ENCODE data around the gene SYT11. TPM values are rescaled to one million over a fixed set of nuclear protein-coding genes. Genes with fewer than 3 reads are reported as not detected.

Gene SYT11
- total RNA-seq, 4 donors from 2014 or later: 0.87 to 5.3 (median 2.7) TPM

DNA sequence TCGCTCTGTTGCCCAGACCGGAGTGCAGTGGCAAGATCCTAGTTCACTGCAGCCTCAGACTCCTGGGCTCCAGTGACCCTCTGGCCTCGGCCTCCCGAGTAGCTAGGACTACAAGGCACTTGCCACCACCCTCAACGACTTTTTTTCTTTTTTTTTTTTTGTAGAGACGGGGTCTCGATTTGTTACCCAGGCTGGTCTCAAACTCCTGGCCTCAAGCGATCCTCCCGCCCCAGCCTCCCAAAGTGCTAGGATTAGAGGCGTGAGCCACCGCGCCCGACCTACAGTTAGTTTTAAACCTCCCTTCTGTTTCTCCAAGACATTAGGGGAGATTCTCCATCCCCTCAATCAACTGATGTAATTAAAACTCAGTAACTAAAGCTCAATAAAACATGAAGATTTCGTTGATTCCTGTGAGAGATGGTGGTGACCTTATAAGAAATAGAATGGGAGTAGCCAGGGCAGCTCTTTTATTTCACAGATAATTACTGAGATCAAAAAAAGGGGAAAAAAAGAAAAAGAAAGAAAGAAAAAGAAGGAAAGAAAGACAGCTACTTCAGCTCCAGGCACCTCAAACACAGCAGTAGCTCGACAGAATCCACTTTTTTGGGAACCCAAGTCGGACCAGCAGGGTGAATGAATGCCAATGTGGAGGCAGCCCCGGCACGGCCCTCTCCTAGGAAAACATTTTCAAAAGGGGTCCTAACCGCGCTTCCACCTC lies 3.0 kb upstream of the SYT11 start:
- peaks cover 9 to 45% (median 14%) of the 10 kb centered on the region in 3 donors for H3K4me1 ChIP-seq
- TF ChIP-seq POLR2A (IDR thresholded peaks at IDR 0.05): no peak
- TF ChIP-seq, protein P1, sequence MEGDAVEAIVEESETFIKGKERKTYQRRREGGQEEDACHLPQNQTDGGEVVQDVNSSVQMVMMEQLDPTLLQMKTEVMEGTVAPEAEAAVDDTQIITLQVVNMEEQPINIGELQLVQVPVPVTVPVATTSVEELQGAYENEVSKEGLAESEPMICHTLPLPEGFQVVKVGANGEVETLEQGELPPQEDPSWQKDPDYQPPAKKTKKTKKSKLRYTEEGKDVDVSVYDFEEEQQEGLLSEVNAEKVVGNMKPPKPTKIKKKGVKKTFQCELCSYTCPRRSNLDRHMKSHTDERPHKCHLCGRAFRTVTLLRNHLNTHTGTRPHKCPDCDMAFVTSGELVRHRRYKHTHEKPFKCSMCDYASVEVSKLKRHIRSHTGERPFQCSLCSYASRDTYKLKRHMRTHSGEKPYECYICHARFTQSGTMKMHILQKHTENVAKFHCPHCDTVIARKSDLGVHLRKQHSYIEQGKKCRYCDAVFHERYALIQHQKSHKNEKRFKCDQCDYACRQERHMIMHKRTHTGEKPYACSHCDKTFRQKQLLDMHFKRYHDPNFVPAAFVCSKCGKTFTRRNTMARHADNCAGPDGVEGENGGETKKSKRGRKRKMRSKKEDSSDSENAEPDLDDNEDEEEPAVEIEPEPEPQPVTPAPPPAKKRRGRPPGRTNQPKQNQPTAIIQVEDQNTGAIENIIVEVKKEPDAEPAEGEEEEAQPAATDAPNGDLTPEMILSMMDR (IDR thresholded peaks at IDR 0.05): no peak
- intact Hi-C loops (cut with DNase I): no loop called here
- no peaks in the 10 kb centered on the region for H3K9me3 ChIP-seq
- peak overlapping the region; percentile 87 to 93 (median 90) for H3K27ac ChIP-seq
- 50 to 54% methylated on average over 18 to 20 of the region's 20 CpGs for WGBS, 2 donors
- peaks cover 0 to 9% (median 0%) of the 10 kb centered on the region in 4 donors for H3K27me3 ChIP-seq
- DNase-seq: no peak
- H3K4me3 ChIP-seq: peak overlapping the region; percentile 67 to 86 (median 76)
- H3K36me3 ChIP-seq: peaks cover 0 to 41% (median 22%) of the 10 kb centered on the region in 3 donors

DNA sequence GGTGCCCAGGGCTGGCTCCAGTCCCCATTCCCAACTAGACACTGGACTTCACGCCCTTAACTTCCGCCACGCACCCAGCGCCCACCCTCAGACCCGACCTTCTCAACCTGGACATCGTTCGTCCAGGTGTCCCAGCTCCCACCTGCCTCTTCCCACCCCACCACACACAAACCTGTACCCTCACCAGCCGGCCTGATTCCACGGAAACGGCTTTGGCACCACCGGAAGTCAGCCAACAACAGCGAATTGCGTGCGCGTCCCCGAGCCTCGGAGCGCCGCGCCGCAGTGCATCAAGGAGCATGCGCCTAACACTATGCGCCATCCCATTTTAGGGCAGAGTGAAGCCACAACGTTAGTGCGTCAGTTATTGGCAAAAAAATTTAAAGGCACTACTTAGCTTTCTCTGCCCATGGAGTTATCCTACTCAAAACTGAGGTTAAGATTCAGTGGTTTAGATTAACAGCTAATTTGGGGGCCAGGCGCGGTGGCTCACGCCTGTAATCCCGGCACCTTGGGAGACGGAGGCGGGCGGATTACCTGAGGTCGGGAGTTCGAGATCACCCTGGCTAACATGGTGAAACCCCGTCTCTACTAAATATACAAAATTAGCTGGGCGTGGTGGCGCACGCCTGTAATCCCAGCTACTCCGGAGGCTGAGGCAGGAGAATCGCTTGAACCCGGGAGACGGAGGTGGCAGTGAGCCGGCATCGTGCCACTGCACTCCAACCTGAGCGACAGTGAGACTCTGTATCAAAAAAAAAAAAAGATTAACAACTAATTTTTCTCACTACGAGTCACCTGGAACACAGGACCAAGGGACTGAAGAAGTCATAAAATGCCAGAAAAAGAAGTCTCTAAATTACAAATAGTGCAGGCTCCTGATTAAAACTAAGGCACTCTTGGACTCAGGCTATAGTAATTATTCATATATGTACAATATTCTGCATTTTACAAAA lies 2.1 kb upstream of the SYT11 start, which contains the start of gene GON4L:
TSS of gene GON4L (minus strand) at position 240 of the 956 bp plus-strand sequence. CDS start 3,434 bp downstream, outside the sequence.
- Histone ChIP-seq H3K27me3 (peaks cover 0 to 9% (median 0%) of the 10 kb centered on the region in 4 donors), H3K4me1 (peaks cover 9 to 45% (median 14%) of the 10 kb centered on the region in 3 donors), H3K9me3 (no peaks in the 10 kb centered on the region), H3K27ac (peak within 1 kb of the TSS; percentile 87 to 93 (median 90)), H3K36me3 (peaks cover 0 to 33% (median 21%) of the 10 kb centered on the region in 3 donors), H3K4me3 (peak within 1 kb of the TSS; percentile 67 to 86 (median 76))
- peak; percentile 60 for DNase-seq
- WGBS, 2 donors: 21 to 23% methylated on average over 25 to 28 of the region's 46 CpGs
- intact Hi-C loops (cut with DNase I): no loop called here
- TF ChIP-seq, protein P1 (IDR thresholded peaks at IDR 0.05): peak in 1 of 6 experiments; percentile 29
- TF ChIP-seq POLR2A (IDR thresholded peaks at IDR 0.05): peak in 2 of 4 donors; percentile 24 to 45

DNA sequence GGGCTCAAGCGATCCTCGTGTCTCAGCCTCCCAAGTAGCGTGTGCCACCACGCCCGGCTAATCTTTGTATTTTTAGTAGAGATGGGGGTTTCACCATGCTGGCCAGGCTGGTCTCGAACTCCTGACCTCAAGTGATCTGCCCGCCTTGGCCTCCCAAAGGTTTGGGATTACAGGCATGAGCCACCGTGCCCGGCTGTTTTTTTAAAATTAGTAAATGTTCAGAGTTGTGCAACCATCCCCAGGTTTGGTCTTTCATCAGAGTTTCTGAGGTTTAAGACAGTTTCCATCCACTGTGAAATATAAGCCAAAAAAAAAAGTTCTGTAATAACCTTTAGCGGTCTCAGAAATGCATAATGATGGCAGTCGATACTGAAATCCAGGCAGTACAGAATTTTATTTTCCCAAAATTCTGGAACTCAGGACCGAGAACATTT lies 550 bp upstream of the SYT11 start:
- Histone ChIP-seq H3K36me3 (peaks cover 0 to 17% (median 10%) of the 10 kb centered on the region in 3 donors), H3K27ac (peak overlapping the region; percentile 74 to 92 (median 89)), H3K4me1 (peaks cover 9 to 45% (median 14%) of the 10 kb centered on the region in 3 donors), H3K27me3 (peaks cover 0 to 9% (median 0%) of the 10 kb centered on the region in 4 donors), H3K4me3 (peak overlapping the region; percentile 28 to 65 (median 49)), H3K9me3 (no peaks in the 10 kb centered on the region)
- WGBS, 2 donors: 43 to 52% methylated on average over 10 to 12 of the region's 12 CpGs
- intact Hi-C loops (cut with DNase I): no loop called here
- TF ChIP-seq POLR2A (IDR thresholded peaks at IDR 0.05): no peak
- TF ChIP-seq, protein P1 (IDR thresholded peaks at IDR 0.05): no peak
- DNase-seq: no peak

DNA sequence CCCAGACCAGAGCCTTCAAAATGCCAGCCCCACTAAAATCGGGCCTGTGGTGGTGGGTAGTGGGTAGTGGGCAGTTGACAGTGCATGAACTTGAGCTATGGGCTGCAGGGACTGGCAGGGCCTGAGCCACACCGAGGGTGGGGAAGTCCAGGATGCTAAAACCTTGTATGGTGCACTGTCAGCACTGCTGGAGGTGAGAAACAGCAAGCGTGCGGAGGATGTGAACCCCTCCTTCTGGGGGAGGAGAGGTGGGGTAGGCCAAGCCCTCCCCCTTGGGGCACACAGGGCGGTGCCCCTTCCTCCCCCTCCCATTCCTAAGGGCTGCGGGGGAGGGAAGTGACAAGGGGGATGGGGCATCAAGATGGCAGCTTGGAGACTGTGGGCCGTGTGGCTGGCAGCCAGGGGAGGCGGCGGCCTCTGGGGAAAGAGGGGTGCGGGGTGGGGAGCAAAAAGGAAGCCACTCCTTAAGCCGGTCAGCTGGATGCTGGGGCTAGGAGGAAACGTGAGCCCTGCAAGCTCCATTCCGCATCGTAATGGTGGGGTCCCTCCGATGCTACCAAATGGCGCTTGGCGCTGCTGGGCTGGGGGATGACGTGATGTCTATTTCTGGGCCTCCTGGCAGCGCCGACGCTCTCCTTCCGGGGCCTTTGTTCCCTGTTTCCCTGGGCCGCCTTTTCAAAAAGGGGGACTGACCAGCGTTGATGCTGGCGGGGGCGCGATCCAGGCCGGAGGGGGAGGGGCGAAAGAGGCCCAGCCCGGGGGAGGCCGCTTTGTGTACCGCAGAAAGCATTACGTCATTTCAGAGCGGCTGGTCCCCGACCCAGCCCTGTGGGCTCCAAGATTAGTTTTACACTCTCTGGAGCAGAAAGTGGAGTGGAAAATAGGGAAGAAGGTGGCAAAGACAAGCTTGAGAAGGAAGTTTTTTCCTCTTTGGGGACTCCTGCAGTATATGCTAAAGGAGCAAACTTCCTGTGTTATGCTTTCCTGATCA lies 809 bp downstream of the SYT11 start:
- Histone ChIP-seq H3K9me3 (no peaks in the 10 kb centered on the region), H3K36me3 (peaks cover 0 to 4% (median 0%) of the 10 kb centered on the region in 3 donors), H3K27ac (peak overlapping the region; percentile 46 to 92 (median 89)), H3K4me3 (peak overlapping the region; percentile 15 to 65 (median 49)), H3K4me1 (peaks cover 9 to 45% (median 14%) of the 10 kb centered on the region in 3 donors), H3K27me3 (peaks cover 0 to 9% (median 0%) of the 10 kb centered on the region in 4 donors)
- DNase-seq: peak; percentile 4
- WGBS, 2 donors: 2 to 4% methylated on average over 6 to 28 of the region's 35 CpGs
- intact Hi-C loops (cut with DNase I): no loop called here
- TF ChIP-seq, protein P1 (IDR thresholded peaks at IDR 0.05): no peak
- no peak for TF ChIP-seq POLR2A (IDR thresholded peaks at IDR 0.05)
